AG10803 (cell line): Measurements from ENCODE around the gene ISYNA1.

Source experiments
- DNase-seq: peaks from one replicate; pipeline ENCODE4 v3.0.0; 2010; ENCODE audit warnings: low read depth
- H3K4me3 ChIP-seq: 2 replicates; pipeline ENCODE4 v1.5.1; 2011; ENCODE audit warnings: mild to moderate bottlenecking, low read length, control low read depth
- TF ChIP-seq, protein P1 (sequence below): conservative IDR thresholded peaks from 2 replicates; pipeline ENCODE4 v1.5.1; 2011; ENCODE audit warnings: mild to moderate bottlenecking, low read length, control low read depth, inconsistent platforms

The ISYNA1 gene

DNA sequence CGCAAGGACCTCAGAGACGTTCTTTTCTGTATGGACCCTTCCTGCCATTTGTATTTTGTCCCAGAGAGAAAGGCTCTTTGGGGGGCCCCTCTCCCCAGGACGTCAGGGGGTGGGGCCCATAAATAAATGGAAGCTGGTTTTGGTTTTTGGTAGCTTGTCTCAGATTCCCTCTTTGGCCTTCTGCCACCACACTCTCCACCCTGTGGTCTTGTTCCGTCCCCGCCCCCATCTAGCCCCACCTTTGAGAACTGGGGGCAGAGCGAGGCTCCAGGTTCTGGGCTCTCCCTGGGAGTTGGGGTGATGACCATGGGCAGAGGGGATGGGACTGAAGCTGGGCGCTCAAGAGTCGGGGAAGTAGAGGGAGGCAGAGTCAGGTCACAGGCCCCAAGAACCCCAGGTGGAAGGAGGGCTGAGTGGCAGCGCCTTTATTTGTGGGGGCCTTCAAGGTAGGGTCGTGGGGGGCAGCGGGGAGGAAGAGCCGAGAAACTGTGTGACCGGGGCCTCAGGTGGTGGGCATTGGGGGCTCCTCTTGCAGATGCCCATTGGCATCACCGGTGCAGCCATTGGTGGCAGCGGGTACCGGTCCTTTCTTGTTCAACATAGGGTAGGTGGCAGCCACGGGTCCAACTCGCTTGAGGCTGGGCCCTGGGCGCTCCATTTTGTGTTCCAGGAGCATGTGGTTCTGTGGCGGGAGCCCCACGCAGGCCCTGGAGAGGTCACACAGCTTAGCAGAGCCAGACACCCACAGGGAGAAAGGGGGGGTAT, 3.3 kb downstream of the ISYNA1 start:
- no peak for DNase-seq
- H3K4me3 ChIP-seq = no peak overlapping the region
- TF ChIP-seq, protein P1, sequence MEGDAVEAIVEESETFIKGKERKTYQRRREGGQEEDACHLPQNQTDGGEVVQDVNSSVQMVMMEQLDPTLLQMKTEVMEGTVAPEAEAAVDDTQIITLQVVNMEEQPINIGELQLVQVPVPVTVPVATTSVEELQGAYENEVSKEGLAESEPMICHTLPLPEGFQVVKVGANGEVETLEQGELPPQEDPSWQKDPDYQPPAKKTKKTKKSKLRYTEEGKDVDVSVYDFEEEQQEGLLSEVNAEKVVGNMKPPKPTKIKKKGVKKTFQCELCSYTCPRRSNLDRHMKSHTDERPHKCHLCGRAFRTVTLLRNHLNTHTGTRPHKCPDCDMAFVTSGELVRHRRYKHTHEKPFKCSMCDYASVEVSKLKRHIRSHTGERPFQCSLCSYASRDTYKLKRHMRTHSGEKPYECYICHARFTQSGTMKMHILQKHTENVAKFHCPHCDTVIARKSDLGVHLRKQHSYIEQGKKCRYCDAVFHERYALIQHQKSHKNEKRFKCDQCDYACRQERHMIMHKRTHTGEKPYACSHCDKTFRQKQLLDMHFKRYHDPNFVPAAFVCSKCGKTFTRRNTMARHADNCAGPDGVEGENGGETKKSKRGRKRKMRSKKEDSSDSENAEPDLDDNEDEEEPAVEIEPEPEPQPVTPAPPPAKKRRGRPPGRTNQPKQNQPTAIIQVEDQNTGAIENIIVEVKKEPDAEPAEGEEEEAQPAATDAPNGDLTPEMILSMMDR = no peak

DNA sequence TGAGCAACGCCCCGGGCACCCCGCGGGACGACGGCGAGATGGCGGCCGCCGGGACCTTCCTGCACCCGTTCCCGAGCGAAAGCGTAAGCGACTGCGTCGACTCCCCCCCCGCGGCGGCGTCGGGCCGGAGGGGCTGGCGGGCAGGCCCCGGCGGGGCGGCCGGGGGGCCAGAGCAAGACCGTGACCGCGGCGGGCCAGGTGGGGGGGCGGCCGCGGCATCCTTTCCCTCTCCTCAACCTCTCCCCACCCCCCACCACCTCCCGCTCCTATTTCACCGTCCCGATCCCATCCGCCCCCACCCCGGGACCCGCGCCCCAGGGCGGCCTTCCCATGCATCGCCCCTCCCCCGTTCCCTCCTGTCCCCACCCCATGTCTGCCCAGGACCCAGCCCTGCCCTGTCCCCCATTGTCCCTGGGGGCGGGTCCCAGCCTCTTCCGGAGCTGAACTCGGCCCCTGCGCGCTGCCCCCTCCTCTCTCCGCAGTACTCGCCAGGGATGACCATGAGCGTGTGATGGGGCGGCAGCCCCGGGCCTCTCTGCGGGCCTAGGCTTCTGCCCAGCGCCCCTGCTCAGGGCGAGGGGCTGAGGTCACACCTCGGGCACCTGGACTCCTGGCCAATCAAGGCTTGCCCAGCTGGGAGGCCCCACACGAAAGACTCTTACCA, 4.1 kb downstream of the ISYNA1 start:
- DNase-seq = no peak
- peak overlapping the region; percentile 29 for H3K4me3 ChIP-seq
- TF ChIP-seq, protein P1 = no peak

DNA sequence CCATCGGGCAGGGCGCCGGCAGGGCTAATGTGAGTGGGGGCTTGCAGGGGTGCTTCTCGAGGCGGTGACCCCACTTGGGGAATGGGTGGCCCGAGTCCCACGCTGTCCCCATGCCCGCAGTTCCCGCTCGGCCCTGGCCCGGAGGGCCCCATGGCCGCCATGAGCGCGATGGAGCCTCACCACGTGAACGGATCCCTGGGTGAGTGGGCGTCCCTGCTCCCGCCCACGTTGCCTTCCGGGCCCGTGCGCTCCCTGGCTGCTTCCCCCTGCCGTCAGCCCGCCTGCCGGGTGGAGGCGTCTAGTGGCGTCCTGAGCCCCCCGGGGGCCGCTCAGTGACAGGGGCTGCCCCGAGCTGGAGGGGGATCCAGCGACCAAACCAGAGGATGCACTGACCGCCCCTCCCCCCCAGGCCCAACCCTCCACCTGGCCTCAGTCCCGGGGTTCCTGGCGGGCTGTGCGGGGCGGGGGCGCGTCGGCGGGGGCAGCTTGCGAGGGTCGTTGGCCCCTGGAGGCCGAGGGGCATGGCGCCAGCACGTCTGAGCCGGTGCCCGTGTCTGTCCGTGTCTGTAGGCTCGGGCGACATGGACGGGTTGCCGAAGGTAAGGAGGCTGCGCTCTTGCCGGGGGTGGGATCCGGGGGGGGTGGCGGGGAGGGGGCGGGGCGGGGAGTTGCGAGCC, 4.8 kb downstream of the ISYNA1 start:
- peak overlapping the region; percentile 46 for H3K4me3 ChIP-seq
- TF ChIP-seq, protein P1 = no peak
- DNase-seq = no peak

DNA sequence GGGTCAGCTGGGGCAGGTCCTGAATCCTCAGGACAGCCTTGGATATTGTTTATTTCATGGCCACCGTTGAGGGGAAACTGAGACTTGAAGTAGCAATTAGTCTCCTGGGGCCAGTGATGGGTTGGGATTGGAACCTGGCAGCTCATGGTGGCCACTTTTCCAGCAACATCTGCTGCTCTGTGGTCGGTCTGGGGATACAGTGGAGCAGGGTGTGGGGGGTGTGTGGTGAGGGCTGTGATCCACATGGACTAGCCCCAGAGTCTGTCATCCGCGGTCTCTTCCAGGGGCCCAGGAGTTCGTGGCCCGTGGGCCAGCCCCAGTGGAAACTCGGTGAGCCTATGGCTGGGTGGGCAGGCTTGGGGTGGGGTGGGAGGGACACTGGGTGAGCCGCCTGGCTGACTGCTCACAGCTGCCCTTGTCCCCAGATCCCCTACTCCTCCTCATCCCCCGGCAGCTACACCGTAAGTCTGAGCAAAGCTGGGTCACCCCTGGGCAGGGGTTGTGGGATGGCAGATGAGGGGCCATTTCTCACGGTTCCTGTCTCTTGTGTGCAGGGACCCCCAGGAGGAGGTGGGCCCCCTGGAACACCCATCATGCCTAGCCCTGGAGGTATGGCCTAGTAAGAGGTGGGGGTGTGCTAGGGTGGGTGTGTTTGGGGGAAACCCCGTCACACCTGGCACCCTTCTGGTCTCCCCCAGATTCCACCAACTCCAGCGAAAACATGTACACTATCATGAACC, 5.5 kb downstream of the ISYNA1 start:
- peak; percentile 52 for DNase-seq
- H3K4me3 ChIP-seq = no peak overlapping the region
- TF ChIP-seq, protein P1 = no peak

DNA sequence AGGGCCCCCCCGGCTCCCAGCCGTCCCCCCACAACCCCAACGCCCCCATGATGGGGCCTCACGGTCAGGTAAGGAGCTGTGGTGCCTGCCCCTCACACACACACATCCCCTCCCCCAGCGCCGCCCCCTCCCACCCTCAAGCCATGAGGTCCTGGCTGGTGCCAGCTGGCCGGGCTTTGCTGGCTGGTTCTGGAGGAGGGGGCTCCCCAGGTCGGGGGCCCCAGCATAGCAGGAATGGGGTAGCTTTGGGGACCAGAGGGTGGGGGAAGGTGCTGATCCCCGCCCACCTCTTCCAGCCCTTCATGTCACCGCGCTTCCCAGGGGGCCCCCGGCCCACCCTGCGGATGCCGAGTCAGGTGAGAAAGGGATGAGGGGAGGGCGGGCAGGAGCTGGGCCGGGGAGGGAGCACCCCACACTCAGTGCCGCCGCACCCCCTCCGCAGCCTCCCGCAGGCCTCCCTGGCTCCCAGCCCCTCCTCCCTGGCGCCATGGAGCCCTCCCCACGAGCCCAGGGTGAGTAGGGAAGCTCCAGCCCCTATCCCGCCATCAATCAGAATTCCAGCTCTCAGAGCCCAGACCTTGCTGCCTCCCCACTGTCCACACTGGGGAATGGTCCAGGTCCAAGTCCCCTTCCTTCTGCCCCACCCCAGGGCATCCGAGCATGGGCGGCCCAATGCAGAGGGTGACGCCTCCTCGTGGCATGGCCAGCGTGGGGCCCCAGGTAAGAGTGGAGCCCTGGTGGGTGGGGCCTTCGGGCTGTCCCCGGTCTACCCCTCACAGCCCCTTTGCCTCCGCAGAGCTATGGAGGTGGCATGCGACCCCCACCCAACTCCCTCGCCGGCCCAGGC, 6.4 kb downstream of the ISYNA1 start:
- no peak for DNase-seq
- TF ChIP-seq, protein P1 = no peak
- H3K4me3 ChIP-seq = no peak overlapping the region

DNA sequence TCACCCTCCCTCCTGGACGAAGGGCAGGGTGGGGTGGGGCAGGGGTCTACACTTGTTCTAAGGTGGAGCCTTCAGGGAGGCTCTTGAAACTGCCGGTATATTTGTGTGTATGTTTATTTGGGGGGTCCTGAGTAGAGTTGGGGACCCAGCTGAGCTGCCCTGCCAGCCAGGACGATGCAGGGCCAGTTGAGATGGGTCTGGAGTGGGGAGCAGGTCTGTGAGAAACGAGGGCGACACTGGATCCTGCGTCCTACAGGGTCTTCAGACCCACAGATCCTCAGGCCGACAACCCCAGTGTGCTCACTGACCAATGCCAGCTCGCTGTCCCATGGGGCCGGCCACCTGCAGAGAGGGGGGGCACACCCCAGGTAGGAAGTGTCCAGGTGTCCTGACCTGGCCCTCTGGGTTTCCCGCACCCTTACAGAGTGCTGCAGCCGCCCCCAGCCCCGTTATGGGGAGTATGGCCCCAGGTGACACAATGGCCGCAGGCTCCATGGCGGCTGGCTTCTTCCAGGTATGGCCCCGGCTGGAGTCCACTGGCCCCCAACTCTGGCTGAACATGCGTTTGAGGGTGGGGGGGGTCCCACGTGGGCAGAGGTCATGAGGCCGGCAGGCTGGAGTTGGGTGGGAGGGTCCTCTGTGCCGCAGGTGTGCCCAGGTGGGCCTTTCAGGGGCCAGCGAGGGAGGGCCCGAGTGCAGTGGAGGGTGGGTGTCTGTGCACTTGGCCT, 7.4 kb downstream of the ISYNA1 start:
- DNase-seq = no peak
- no peak overlapping the region for H3K4me3 ChIP-seq
- TF ChIP-seq, protein P1 = no peak
